Cerebellar nuclear complex (tissue), 1 donor: ENCODE results near the gene CSF1.

Source experiments
- DNase-seq, 2 experiments: peaks; one replicate each; lab custom pipeline; 2025; lab: John Stamatoyannopoulos, UW

The CSF1 gene

DNA sequence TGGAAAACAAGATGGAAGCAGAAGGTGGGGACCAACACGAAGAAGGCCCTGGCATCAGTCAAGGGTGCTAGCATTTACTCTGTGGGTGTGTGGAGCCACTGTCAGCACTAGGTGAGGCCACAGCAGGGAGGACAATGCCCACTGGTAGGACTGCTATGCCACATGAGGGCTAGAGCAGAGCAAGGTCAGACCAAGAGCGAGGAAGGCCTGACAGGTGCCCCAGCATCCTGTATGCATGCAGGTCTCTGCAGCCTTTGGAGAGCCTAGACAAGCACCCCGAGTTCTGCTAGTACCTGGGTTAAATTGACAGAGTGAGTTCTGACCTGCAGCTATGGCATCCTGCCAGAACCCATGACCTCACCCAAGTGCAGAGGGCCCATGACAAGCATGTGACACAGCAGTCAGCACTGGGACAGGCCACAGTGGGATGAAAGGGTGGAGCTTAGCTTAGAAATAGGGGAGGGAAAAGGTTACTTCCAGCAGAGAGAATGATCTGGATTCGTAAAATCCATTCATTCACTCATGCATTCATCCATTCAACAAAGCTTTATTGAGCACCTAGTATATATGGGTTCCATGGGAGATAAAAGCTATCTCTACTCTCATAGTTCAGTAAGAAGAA, 9.0 kb upstream of the CSF1 start:
- no peak for DNase-seq

DNA sequence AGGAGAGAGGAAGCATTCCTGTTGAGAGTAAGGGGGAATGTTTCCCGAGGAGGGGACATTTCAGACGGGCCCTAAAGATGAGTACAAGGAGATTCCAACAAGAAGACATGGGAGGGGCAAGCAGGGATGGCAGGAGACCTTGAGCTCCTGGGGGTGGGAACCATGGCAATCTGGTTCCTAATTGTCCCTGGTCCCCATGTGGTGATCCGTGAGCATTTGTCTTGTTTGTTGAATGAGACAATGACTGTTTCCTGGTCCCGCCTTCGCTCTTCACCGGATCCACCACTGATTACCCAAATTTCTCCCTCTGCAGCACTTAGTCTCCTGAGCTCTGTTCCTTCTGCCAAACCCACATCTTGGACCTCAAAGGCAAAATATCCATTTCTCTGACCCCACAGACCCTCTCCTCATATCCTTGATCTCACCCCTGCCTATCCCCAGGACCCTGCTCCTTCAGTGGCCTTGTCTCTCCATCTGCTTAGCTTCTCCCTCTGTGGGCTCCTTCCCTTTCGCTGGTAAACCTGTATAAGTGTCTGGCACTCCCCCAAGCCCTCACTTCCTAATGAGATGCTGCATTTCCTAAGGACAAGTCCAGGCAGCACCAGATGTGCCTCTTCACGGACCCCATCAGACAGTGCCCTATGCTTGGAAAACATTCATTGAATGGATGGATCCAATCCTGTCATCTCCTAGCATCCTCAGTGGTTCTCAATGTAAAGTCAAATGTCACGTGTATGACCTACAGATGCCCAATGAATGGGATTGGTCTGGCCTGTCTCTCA, 8.3 kb upstream of the CSF1 start:
- DNase-seq, result no peak

DNA sequence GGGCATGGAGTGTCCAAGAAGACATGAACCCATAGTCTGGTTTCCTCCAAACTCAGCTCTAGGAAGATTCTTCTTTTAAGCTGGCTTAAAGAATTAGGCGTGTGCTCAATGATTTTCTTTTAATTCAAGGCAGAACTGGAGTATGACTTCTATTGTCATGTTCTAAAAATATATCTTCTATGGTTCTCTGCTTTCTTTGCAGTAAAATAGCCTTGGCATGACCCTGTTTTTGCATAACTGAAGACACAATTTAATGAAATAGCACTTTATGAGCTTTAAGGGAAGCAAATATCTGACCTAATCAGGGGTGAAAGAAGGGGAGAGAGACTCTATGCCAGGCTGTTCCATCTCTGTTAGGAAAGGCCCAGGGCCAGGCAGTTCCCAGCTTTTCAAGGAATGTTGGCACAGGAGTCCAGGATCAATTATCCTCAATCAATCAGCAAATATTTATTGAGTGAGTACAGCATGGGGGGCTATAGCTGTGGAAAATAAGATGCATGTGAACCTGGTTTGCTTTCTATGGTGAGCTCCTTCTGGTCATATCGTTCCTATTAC, 7.2 kb upstream of the CSF1 start:
- no peak for DNase-seq

DNA sequence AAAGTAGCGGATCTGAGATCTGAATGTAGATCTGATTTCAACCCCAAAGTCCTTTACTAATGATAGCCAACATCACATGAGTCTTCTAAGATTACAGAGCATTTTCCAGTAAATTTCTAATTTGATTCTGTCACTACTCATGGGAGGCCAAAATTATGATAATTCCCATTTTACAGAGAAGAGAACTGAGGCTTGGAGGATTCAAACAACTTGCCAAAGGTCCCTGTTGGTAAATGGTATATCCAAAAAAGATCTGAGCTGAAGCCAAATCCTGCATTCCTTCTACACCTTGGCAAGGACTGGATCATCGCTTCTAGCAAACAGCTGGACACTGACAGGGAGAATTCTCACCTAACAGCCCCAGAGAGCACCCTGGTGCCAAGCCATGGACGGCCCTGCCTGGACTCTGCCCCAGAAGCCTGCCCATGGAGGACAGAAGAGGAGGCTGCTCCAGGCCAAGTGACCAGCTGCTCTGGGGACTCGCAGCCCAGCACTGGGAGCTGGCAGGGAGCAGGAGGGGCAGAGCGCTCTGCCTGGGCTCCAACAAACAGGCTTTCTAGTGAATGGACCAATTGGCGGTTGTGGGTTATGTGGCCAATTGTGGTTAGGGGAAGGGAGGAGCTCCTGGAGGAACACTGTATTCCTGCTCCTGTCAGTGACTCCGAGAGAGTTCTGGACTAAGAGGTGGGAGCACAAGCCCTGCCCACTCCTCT, 6.4 kb upstream of the CSF1 start:
- no peak for DNase-seq

DNA sequence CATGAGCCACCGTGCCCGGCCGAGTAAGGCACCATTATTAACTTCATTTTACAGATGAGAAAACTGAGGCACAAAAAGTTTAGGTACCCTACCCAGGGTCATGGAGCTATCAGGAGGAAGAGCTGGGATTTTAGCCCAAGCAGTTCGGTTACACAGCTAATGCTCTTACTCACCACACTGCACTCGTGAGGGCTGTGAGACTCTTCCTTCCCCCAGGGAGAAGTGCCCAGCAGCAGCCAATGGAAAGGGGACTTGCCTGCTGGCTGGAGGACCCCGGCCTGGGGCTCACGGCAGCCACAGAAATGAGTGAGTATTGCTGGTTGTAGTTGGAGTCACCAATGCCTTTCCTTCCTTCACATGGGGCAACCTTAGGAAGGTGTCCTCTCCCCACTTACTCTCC, 5.2 kb upstream of the CSF1 start:
- DNase-seq, result no peak

DNA sequence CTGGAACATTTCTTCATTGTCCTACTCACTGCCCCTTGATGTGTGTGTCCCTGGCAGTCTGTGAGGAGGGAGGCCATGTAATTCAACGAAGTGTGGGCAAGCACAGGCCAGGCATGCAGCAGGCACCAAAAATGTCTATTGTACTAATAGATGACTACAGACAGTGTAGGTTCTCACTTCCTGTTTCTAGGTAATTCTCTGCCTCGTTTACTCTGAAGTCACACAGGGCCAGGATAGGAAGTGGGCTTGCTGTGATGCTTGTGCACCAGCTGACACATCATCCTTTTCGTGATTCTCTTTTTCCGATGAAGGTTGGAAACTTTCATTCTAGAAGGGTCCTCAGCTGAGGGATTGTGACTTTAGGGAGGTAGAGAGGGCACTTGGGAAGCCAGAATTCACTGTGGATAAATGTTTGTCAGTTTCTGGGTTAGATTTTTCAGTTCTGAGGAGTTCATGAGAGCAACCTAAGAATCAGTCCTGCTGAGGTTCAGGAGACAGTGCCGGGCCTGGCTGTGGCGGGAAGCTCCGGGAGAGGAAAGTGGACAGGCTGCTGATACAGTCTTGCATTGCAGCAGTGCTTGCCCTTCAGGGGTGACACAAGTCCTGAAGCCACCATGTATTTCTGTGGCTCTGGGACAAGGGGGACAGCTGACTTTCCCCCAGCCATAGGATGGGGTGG, 4.3 kb upstream of the CSF1 start:
- DNase-seq, result no peak

DNA sequence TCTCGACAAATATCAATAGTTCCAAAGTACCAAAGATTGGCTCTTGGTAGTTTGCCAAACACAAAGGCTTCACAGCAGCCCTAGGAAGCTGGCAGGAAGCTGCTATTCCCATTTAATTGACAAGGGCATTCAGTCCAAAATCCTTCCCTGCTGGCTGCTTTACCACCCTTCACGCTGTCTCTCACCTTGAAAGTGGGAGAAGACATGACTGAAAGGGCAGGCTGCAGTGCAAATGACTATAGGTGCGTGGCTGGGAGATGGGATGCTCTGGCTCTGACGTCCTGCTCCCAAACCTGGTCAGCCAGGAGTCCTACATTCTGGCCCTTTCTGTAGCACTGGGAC, 3.8 kb upstream of the CSF1 start:
- DNase-seq, result no peak

DNA sequence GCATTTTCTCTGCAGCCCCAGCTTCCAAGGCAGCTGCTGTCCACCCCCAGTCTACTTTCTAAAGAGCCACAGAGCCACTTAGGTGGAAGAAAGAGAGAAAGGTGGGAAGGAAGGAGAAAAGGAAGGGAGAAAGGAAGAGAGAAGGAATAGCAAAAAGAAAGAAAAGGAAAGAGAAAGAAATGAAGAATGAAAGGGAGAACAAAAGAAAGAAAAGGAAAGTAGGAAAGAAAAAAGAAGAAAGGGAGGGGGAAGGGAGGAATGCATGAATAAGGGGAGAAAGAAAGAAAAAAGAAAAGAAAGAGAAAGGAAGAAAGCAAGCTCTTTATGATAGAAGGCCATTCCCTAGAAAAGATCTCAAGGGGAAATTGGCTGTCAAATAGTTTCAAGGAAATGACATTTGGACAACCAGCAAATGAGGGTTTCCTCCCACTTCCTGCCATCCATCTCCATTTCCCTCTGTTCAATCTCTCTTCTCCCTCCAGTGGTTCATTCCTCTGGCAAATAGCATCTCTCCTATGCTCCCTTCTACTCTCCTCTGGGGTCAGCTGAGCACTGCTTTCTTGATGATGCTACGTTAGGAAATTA, 3.4 kb upstream of the CSF1 start:
- DNase-seq, result no peak

DNA sequence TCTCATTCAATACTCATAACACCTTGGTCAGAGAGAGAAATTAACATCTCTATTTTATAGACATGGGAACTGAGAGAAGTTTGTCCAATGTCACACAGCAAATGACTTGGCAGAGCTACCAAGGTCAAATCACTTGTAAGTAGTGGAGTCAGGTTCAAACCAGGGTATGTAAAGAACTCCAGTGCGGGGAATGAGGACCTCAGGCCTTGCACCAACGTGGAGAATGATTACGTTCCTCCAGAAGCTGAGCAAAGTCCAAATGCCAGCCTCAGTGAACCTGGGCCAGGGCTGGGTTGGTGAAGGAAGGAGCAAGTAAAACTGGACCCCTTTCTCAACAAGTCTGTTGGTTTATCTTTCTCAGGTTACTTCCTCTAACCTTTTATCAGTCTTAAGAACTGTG, 1.8 kb upstream of the CSF1 start:
- DNase-seq, result no peak

DNA sequence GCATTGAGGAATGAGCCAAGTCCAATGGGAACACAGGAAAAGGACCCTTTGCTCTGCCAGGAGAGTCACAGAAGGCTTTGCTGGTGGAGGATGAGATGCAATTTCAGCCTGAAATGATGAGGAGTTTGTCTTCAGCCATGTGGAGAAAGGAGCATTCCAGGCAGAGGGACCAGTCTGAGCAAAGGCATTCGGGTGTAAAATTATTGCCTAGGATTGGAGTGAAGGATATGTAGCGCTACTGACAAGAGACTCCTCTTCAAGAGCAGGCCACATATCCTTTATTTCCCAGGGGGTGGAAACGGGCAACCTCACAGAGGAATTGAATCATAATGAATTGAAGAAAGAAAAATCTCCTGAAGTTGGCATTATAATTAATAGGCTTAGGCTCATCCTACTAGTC, 1.1 kb upstream of the CSF1 start:
- no peak for DNase-seq

DNA sequence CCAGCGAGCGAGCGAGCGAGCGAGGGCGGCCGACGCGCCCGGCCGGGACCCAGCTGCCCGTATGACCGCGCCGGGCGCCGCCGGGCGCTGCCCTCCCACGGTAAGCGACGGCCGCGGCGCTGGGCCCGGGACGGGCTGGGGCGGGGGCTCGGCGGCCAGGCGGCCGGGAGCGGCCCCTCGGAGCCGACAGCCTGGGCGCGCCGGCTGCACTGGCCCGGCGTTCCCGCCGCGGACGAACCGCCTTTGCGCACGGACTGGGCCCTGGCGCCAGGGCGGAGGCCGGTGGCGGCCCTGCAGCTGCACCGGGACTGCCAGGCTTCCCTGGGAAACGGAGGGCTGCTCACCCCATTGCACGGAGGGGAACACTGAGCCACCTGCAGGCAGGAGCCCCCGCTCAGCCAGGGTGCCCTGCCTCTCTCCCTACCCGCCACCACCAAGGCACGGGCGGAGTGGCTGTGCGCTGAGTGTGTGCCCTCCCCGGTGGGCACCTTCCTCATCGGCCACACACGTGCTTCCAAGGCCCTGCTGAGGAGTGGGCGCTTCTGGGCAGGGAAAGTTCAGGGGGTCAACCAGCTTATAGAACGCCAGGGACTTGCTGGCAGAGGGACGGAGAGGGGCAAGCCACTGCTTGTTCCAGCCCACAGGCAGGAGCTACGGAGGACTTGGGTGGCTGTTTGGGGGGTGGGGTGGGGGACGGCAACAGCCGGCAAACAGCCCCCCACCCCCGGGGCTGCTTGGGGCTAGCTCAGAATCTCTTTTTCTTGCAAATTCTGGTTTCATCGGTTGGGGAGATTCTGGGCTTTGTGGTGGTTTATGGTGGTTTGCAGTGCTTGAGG, 532 bp downstream of the CSF1 start:
- no peak for DNase-seq

DNA sequence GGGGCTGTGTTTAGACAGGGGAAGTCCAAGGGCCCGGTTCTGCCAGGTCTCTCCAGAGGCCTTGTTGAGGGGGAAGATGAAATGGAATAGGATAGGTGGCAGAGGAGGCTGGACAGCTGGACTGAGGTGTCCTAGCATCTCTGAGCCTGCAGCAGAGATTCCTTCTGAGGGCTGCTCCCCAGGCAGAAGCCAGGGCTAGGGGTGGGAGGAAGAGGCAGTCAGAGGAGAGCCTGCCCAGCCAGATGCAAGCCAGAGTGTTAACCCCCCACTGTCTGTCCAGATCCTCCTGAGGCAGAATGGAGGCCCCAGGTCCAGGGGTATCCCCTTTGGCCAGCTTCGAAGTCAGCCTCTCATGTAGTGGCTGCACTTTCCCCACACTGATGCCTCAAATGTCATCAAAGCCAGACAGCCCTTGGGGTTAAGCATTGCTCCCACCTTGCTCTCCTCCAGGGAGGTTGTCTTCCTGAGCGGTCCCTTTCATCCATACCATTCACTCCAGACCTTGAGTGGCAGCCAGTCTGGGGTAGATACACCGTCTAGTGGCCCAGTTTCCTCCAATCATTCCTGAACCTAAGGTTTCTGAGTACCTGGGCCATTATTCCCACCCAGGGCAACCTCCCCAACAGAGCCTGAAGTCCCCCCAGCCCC, 1.7 kb downstream of the CSF1 start:
- DNase-seq, result no peak

DNA sequence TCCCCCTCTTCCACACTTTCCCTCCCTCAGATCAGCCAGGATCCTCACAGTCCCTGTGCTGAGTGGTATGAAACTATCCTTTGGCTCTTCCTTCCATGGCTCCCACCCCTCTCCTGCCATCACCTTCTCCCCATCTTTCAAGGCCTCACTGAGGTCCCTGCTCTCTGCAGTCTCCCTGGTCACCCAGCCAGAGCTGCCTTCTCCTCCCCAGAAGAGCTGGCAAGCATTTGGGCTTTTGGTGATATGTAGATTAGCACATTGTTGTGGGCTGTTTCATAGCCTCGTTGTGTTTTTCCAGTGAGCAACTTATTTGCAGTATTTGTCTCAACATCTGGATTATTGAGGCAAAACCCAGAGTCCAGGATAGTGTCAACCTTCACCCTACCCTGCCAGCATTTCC, 2.2 kb downstream of the CSF1 start:
- no peak for DNase-seq

DNA sequence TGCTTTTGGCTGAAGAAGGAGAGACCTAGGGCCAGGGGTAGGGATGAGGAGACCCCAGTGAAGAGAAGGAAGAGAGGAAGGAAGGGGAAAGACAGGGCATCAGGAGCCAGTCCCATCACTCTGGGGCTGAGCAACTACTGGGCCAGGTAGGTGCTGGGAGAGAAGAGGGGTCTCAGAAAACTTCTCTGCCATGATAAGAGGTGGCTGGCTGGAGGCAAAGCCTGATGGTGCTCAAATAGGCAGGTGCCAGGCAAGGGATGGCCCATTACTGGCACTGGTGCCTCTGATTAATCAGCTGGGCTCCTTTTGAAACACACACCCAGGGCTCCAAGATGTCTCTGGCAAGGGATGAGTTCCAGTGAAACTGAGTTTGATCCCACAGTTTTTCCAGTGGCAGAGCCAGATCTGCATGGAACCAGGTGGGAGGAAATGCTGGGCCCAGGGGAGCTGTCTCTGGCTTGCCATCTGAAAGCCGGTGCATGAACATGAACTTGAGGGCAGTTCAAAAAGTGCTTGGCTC, 2.8 kb downstream of the CSF1 start:
- no peak for DNase-seq

DNA sequence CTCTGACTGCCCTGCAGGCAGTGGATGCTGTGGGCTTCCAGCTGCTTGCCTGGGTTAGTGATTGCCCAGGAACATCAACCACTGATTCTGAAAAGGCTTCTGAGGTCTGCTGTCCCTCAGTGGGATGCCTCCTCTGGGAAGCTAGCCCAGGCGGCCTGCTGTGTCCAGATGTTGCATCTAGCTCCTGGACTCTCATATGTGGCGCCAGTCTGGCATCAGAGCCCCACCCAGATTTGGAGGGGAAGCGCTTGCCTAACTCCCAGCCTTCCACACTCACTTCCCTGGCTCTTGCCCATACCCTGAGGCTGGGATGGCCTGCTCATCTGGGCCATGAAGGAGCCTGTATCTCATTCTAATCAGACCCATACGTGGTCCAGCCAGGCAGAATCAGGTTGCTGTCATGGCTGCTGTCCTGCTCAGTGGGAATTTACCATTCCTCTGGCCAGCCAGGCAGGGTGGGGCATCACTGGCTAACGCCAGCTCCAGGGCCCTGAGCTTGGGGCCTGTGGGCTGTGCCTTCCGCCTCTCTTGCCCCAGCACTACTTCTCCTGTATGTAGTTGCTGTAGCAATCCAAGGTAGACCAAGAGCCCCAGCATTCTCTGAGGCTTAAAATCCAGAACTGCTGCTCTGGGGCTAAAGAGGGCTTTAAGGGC, 4.1 kb downstream of the CSF1 start:
- no peak for DNase-seq

DNA sequence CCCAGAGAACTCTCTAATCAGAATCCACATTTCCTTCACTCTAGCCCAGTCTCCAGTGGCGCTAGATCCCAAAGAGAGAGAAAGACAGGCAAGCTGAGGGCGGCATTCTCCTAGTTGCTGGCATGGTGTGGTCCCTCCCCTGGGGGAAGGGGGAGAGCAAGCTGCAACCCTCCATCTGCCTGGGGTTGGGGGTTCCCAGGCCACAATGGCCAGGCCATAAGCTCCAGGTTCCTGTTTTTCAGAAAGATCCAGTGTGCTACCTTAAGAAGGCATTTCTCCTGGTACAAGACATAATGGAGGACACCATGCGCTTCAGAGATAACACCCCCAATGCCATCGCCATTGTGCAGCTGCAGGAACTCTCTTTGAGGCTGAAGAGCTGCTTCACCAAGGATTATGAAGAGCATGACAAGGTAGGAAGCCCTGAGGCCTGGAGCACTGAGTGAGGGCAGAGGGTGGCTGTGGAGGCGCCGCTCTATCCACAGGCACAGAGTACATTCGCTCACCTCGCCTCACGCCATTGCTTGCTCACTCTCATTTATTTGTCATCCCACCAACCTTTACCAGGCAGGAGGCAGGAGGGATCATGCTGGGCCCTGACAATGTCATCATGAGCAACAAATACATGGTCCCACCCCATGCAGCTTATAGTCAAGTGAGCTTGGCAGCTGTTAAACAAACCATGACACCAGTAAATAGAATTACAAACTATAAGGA, 6.6 kb downstream of the CSF1 start:
- no peak for DNase-seq

DNA sequence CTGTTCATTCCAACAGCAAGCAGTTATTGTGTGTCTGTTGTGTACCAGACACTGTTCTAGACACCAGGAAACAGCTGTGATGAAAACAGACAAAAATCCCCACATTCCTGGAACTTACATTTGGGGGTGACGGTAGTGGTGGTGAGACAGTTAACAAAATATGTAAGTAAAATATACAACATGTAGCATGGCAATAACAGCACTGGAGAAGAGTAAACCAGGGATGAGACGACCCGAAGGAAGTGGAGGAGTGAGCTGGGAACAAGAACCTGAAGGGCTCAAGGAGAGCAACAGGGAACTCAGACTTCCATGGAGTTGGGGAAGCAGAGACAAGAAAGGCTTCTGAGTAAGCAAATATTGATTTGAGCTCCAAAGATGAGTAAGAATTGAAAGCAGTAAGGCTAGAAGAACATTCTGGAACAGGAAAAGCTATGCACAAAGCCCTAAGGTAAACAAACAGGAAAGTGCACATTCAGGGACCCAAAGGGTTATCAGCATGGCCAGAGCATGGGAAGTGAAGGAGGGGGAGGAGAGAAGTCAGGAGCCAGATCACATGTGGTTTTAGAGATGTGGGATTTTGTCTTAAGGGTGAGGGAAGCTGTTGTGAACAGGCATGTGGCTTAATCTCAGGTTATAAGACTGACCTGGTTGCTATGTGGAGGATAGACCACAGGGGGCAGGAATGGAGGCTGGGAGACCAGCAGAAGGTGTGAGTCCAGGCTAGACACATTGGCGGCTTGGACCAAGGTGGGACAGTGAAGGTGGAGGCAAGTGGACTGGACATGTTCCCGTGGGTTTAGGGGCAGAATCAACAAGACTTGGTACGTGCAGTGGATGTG, 7.3 kb downstream of the CSF1 start:
- no peak for DNase-seq

DNA sequence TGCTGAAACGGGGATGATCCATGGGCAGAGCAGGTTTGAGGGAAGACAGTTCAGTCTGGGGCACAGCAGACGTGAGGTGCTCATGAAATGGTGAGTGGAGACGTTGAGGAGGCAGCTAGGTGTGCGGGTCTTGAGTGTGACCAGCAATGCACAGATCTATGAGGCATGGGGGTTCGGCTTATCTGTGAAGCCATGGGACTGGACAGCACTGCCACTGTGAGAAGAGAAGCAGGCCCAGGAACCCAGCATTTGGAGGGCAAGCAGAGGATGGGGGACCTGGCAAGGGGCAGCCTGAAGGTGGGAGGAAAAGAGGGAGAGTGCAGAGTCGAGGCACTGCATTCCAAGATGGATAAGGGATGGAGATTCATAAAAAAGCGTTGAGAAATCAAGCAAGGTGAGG, 8.0 kb downstream of the CSF1 start:
- DNase-seq, result no peak
